Calu3 (cell line): ENCODE results near the gene KCNIP4. TPM values are rescaled to one million over a fixed set of nuclear protein-coding genes. Genes with fewer than 3 reads are reported as not detected.

ENCODE experiments used
- BruUV-seq: library from RNA; stranded (reverse); fragments of 400-500 nt; replicated peaks from 2 replicates; lab custom pipeline; 2021; lab: Mats Ljungman, UMichigan
- CTCF ChIA-PET: fragments of 300-600 bp; sonication (Branson Sonifier 250); formaldehyde crosslinking; loops from one replicate; lab custom pipeline; 2022; ENCODE audit warnings: antibody characterized with exemption; lab: Charles Lee
- DNase-seq: peaks from one replicate; pipeline ENCODE4 v3.0.0; 2022
- H3K27ac Mint-ChIP-seq: one replicate; pipeline ENCODE4 v1.8.0; 2022; ENCODE audit warnings: mixed read lengths; ENCODE audit not compliant: unreplicated experiment
- H3K27me3 Mint-ChIP-seq: one replicate; pipeline ENCODE4 v1.8.0; 2022; ENCODE audit warnings: mixed read lengths; ENCODE audit not compliant: unreplicated experiment
- H3K36me3 Mint-ChIP-seq: one replicate; pipeline ENCODE4 v1.8.0; 2022; ENCODE audit warnings: mild to moderate bottlenecking, moderate library complexity, mixed read lengths; ENCODE audit not compliant: insufficient read depth, unreplicated experiment
- H3K4me1 Mint-ChIP-seq: one replicate; pipeline ENCODE4 v1.8.0; 2022; ENCODE audit warnings: mild to moderate bottlenecking, low read depth, mixed read lengths; ENCODE audit not compliant: unreplicated experiment
- H3K4me3 Mint-ChIP-seq: one replicate; pipeline ENCODE4 v1.8.0; 2022; ENCODE audit warnings: mild to moderate bottlenecking, low read depth, moderate library complexity, mixed read lengths; ENCODE audit not compliant: unreplicated experiment
- H3K9me3 Mint-ChIP-seq: one replicate; pipeline ENCODE4 v1.8.0; 2022; ENCODE audit warnings: low read depth, mixed read lengths; ENCODE audit not compliant: unreplicated experiment
- intact Hi-C: fragments of 100-400 bp; cut with micrococcal nuclease; formaldehyde crosslinking; loops from one replicate; pipeline ENCODE4 v1.10.0; 2022; ENCODE audit not compliant: unreplicated experiment
- total RNA-seq: library from RNA; stranded (reverse); gene quantifications from 2 replicates; pipeline ENCODE4 v1.2.3, GENCODE V29; 2022
- TF ChIP-seq, protein P1 (sequence below): fragments of 200-600 bp; IDR thresholded peaks from one replicate; pipeline ENCODE4 v1.8.0; 2022; ENCODE audit warnings: antibody characterized with exemption; ENCODE audit not compliant: unreplicated experiment

KCNIP4 gene
- total RNA-seq, 1 experiment from 2014 or later = not detected

DNA sequence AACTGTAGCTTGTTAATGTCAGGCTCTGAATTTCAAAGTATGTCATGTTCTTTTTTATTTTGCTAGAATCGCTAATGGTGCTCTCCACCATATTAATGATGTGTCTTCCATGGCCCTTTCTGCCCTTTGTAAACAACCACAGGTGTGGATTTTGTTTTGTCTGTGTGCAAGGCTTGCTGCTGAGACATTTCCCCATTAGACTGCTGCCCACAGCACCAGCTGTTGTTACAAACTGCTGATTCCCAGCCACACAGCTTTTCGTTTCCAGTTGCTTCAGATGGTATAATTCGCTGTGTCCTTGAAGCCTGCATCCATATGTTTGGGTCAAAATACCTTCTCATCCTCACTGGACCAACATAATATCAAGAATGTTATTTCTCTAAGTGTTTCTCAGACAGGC is 32.8 kb downstream of the KCNIP4 start:
- intact Hi-C loops = no loop called here
- H3K4me1 Mint-ChIP-seq = no peaks in the 10 kb centered on the region
- CTCF ChIA-PET = no interaction called here
- TF ChIP-seq, protein P1, sequence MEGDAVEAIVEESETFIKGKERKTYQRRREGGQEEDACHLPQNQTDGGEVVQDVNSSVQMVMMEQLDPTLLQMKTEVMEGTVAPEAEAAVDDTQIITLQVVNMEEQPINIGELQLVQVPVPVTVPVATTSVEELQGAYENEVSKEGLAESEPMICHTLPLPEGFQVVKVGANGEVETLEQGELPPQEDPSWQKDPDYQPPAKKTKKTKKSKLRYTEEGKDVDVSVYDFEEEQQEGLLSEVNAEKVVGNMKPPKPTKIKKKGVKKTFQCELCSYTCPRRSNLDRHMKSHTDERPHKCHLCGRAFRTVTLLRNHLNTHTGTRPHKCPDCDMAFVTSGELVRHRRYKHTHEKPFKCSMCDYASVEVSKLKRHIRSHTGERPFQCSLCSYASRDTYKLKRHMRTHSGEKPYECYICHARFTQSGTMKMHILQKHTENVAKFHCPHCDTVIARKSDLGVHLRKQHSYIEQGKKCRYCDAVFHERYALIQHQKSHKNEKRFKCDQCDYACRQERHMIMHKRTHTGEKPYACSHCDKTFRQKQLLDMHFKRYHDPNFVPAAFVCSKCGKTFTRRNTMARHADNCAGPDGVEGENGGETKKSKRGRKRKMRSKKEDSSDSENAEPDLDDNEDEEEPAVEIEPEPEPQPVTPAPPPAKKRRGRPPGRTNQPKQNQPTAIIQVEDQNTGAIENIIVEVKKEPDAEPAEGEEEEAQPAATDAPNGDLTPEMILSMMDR = no peak
- no TSS peak for BruUV-seq
- no peaks in the 10 kb centered on the region for H3K9me3 Mint-ChIP-seq
- no peaks in the 10 kb centered on the region for H3K27me3 Mint-ChIP-seq
- H3K36me3 Mint-ChIP-seq = no peaks in the 10 kb centered on the region
- no peak overlapping the region for H3K4me3 Mint-ChIP-seq
- no peak for DNase-seq
- H3K27ac Mint-ChIP-seq = no peak overlapping the region

DNA sequence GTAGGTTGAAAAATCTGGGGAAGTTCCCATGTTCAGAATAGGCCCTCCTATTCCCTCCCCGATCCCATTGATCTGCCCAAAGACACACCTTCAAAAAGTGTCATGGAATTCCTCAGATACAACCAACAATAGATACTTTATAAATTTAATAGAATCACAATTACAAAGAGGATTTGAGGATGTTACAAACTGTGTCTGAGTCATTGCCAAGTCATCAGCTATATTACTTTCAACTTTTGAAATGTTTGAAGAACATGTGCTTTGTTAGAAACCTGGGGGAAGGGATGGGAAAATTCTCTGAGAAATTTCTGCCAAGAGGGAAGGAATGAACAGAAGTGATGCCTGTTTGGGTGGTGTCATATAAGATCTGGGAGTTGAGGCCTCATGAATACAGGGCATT is 46.7 kb downstream of the KCNIP4 start:
- intact Hi-C loops = no loop called here
- no TSS peak for BruUV-seq
- H3K4me1 Mint-ChIP-seq = peaks cover 14% of the 10 kb centered on the region
- no peak overlapping the region for H3K4me3 Mint-ChIP-seq
- no peak overlapping the region for H3K27ac Mint-ChIP-seq
- H3K36me3 Mint-ChIP-seq = no peaks in the 10 kb centered on the region
- H3K27me3 Mint-ChIP-seq = no peaks in the 10 kb centered on the region
- TF ChIP-seq, protein P1 = no peak
- DNase-seq = no peak
- CTCF ChIA-PET = no interaction called here
- peaks cover 4% of the 10 kb centered on the region for H3K9me3 Mint-ChIP-seq

DNA sequence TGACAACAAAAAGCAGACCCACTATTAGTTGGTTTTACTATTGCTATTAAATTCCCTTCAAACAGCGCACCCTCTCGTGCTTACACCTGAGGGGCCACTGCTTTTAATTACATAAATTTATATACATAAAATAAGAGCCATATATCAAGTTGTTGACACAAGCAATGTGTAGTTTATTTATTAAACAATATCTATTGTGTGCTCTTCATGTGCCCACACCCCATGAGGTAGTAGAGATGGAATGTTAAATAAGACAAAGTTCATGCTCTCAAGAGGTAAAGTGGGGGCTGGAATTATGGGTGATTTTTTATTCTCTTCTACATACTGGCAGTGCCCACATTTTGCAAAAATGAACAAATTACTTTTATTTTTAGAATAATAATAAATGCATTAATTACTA is 47.3 kb downstream of the KCNIP4 start:
- H3K27me3 Mint-ChIP-seq = no peaks in the 10 kb centered on the region
- intact Hi-C loops = no loop called here
- peaks cover 4% of the 10 kb centered on the region for H3K9me3 Mint-ChIP-seq
- no peaks in the 10 kb centered on the region for H3K36me3 Mint-ChIP-seq
- DNase-seq = no peak
- peaks cover 14% of the 10 kb centered on the region for H3K4me1 Mint-ChIP-seq
- no TSS peak for BruUV-seq
- no peak overlapping the region for H3K27ac Mint-ChIP-seq
- H3K4me3 Mint-ChIP-seq = no peak overlapping the region
- CTCF ChIA-PET = no interaction called here
- TF ChIP-seq, protein P1 = no peak

DNA sequence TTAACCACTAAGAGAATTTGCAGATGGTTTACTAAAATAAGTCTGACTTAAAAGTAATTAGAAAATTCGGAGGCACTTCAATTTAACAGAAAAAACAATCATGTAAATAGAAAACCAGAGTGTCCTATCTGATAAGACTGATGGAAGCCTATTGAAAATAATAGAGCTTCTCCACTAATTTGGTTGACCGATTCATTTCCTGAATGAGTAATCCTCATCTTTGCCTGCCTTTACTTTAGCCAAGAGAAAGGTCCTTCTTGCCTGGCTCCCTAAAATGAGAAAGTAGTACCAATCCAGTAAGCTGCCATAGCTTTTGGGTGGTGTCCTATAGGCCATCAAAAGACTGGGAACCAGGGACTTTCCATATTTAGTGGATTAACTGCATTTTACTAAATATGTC is 48.4 kb downstream of the KCNIP4 start:
- no peaks in the 10 kb centered on the region for H3K27me3 Mint-ChIP-seq

More for the DNA sequence above, 48.4 kb downstream of the KCNIP4 start:
- Mint-ChIP-seq H3K4me1 (peaks cover 14% of the 10 kb centered on the region), H3K9me3 (peaks cover 4% of the 10 kb centered on the region), H3K27ac (no peak overlapping the region), H3K36me3 (no peaks in the 10 kb centered on the region), H3K4me3 (no peak overlapping the region)
- TF ChIP-seq, protein P1 = no peak
- CTCF ChIA-PET = no interaction called here
- BruUV-seq = no TSS peak
- intact Hi-C loops = no loop called here
- no peak for DNase-seq
